HK-2 (cell line): ENCODE measurements around the gene UBXN1.

Experiments
- DNase-seq: peaks from one replicate; pipeline ENCODE4 v3.0.0-alpha.2; 2018; ENCODE audit not compliant: unreplicated experiment

Gene UBXN1

DNA sequence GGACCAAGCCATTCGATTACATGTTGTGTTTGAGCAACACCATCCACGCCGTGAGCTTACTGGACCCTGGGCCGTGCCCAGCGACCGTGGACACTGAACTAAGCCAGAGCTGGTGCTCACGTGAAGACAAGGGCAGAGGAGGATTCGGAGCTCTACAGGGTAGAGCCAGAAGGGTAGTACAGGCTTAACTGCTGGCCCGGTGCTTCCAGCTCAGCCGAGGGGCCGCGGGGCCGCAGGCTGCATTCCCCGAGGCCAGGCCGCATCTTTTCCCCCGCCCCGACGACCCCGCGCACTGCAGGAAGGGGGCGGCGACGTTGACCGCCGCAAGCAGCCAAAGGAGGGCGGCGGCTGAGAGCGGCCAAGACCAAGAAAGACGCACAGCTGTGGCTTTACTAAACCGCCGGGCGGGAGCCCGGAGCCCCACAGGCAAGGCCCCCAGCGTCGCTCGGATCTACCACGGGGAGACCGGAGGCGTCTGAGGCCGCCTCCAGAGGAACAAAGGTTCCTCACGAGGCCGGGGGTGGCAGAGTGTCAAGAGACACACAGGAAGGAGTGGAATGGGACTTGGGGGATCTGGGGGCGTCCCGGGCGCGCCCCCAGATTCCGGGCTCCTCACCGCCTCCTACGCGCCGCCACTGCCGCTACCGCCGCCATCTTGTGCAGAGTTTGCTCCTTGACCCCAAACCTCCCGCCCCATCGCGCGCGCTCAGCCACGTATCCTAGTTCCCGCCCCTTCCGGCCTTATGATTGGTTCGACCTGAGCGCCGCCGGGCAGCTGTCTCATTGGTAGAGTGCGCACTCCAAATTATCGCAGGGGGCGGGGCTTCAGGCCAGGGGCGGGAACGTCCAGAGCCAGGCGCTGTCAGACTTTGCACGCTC, 32.7 kb downstream of the UBXN1 start, which contains the start of gene GANAB:
GANAB (minus strand) TSS at position 668 of the 879 bp plus-strand sequence; CDS start at position 654, 14 bp downstream.
- DNase-seq: peak; percentile 95

DNA sequence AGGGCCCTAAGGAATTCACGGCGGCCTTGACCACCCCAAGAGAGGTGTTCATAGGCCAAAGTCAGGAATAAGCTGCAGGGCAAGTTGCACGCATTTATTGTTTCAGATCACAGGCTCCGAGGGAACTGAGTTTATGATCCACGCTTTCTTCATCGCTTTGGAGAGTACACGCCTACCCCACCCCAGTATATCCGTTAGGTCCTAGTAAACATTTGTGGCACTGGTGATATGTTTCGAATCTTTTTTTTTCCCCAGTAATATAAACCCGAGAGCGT, 33.3 kb downstream of the UBXN1 start:
- DNase-seq: no peak

DNA sequence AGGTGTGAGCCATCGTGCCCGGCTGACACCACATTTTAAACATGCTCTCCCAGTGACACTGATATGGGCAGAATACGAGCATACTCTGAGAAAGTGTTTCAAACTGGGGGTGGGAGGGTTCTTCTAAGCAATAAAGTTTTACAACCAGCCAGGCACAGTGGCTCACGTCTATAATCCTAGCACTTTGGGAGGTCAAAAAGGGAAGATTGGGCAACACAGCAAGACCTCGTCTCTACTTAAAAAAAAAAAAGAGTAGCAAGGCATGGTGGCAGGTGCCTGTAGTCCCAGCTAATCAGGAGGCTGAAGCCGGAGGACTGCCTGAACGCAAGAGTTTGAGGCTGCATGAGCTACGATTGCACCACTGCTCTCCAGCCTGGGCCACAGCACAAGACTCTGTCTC, 34.7 kb downstream of the UBXN1 start:
- DNase-seq: no peak

DNA sequence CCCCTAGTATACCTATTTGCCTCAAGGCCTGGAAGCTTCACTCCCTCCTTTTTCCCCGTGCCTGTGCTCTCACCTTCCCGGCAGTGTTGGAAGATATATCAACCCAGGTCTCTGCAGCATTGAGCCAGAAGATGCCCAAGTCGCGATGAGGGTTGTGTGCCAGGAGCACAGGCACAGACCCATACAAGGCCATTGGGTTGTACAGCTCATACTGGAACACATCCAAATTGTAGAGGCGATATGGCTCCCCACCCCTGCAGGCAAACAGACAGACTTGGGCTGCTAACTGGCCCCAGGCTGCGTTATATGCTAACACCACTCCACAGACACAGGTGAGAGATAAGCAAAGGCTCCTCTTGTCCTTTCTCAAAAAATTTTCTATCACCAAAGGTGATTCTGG, 46.4 kb downstream of the UBXN1 start:
- DNase-seq: no peak

DNA sequence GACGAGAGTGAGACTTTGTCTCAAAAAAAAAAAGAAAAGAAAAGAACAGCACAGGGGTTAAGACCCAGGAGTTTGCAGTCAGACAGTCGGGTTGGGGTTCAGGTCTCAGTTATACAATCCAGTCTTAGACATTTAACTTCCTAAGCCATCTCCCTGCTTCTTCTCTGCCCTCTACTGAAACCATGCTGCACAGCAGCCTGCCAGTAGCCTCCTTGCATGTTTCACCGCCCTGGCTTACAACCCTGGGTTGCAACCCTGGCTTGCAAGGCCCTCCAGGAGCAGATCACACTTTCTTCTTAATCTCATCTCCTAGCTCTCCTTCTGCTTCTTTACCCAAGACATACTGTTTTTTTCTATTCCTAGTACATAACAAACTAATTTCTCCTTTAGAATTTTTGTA, 51.2 kb downstream of the UBXN1 start:
- no peak for DNase-seq
